ENCODE measurements around the gene XRN1. TPM values are rescaled to one million over a fixed set of nuclear protein-coding genes. Genes with fewer than 3 reads are reported as not detected.
A peak's percentile ranks its signal among the peaks of the same experiment; 100 is the strongest.

Gene XRN1
- polyA plus RNA-seq, 1 donor (not counting 4 experiments of a cell fraction or from before 2014, with no cell fraction given) = 14.4 TPM

- TF ChIP-seq CTCF (optimal IDR thresholded peaks at IDR 0.05 in 1 of 3, IDR thresholded peaks at IDR 0.05 in 1 of 3, conservative IDR thresholded peaks at IDR 0.05 in 1 of 3; ENCODE audit: extremely low read depth in 1 of 3, insufficient read depth in 2 of 3, low read length in 3 of 3) (no peak), EZH2 (IDR thresholded peaks at IDR 0.05; ENCODE audit: low read length) (no peak)
- H2AFZ ChIP-seq (ENCODE audit: control insufficient read depth, low read length) = peak overlapping the region; percentile 97
- H3K27ac ChIP-seq (ENCODE audit: control insufficient read depth, insufficient read depth, low read length) = peak overlapping the region; percentile 99
- H3K27me3 ChIP-seq (ENCODE audit: control insufficient read depth, extremely low read depth, insufficient read depth, low read length) = no peaks in the 10 kb centered on the region
- H3K9me3 ChIP-seq (ENCODE audit: control insufficient read depth, low read depth, low read length) = no peaks in the 10 kb centered on the region
- peaks cover 2 to 3% of the 10 kb centered on the region in 2 experiments for H3K36me3 ChIP-seq (ENCODE audit: control insufficient read depth in 2 of 2, extremely low read depth in 1 of 2, insufficient read depth in 2 of 2, low read length in 2 of 2)
- no peaks in the 10 kb centered on the region for H3K9me1 ChIP-seq (ENCODE audit: control insufficient read depth, extremely low read depth, insufficient read depth, low read length)
- peak overlapping the region; percentile 92 to 99 (median 96) for H3K4me3 ChIP-seq (ENCODE audit: control insufficient read depth in 2 of 3, extremely low read depth in 1 of 3, insufficient read depth in 2 of 3, low read depth in 1 of 3, low read length in 3 of 3)
- no peaks in the 10 kb centered on the region for H4K20me1 ChIP-seq (ENCODE audit: control insufficient read depth, extremely low read depth, insufficient read depth, low read length)
- dilution Hi-C loops (cut with MboI; ENCODE audit: extremely low pct_ligation_motif_present, low sequenced_read_pairs) = no loop called here
- H3K9ac ChIP-seq (ENCODE audit: control insufficient read depth, extremely low read depth, insufficient read depth, low read length) = peak overlapping the region; percentile 100
- H3K4me1 ChIP-seq (ENCODE audit: control insufficient read depth, extremely low read depth, insufficient read depth, low read length) = peaks cover 11% of the 10 kb centered on the region
- H3K4me2 ChIP-seq (ENCODE audit: control insufficient read depth, extremely low read depth, insufficient read depth, low read depth, low read length) = peak overlapping the region; percentile 96
- FAIRE-seq (no peak), DNase-seq (ENCODE audit: low read depth, low spot score) (no peak)
- peaks cover 45% of the 10 kb centered on the region for H3K79me2 ChIP-seq (ENCODE audit: control insufficient read depth, insufficient read depth, low read length)
Measured at GRCh38 chr3:142447301-142447851, 461 bp downstream of the XRN1 start.

DNA sequence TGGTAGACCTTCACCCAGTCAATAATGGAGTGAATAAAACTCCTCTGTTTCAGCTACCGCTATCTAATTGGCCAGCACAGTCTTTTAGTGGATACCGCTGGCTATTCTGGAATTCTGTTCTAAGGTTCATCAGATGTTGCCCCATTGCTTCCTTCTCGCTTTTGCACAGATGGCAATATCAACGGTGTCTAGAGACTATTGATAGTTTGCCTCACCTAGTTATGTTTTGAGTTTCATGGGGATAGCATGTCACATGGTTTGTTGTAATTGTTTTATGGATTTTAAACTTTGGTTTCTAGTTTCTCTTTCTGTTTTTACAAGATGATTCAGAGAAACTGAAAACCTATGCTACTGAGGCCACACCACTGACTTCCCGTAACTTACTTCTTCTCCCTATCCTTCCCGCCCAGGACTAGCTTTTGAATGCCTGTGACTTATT is 2.0 kb downstream of the XRN1 start:
- TF ChIP-seq CTCF (optimal IDR thresholded peaks at IDR 0.05 in 1 of 3, IDR thresholded peaks at IDR 0.05 in 1 of 3, conservative IDR thresholded peaks at IDR 0.05 in 1 of 3; ENCODE audit: extremely low read depth in 1 of 3, insufficient read depth in 2 of 3, low read length in 3 of 3) = no peak
- Histone ChIP-seq H2AFZ (ENCODE audit: control insufficient read depth, low read length) (peak overlapping the region; percentile 12), H3K27ac (ENCODE audit: control insufficient read depth, insufficient read depth, low read length) (no peak overlapping the region), H3K4me2 (ENCODE audit: control insufficient read depth, extremely low read depth, insufficient read depth, low read depth, low read length) (peak overlapping the region; percentile 96), H3K27me3 (ENCODE audit: control insufficient read depth, extremely low read depth, insufficient read depth, low read length) (no peaks in the 10 kb centered on the region), H3K4me1 (ENCODE audit: control insufficient read depth, extremely low read depth, insufficient read depth, low read length) (peaks cover 11% of the 10 kb centered on the region), H4K20me1 (ENCODE audit: control insufficient read depth, extremely low read depth, insufficient read depth, low read length) (no peaks in the 10 kb centered on the region), H3K36me3 (ENCODE audit: control insufficient read depth in 2 of 2, extremely low read depth in 1 of 2, insufficient read depth in 2 of 2, low read length in 2 of 2) (no peaks in the 10 kb centered on the region), H3K79me2 (ENCODE audit: control insufficient read depth, insufficient read depth, low read length) (peaks cover 45% of the 10 kb centered on the region), H3K4me3 (ENCODE audit: control insufficient read depth in 2 of 3, extremely low read depth in 1 of 3, insufficient read depth in 2 of 3, low read depth in 1 of 3, low read length in 3 of 3) (peak overlapping the region in 2 of 3 experiments; percentile 96 to 99), H3K9me1 (ENCODE audit: control insufficient read depth, extremely low read depth, insufficient read depth, low read length) (no peaks in the 10 kb centered on the region), H3K9ac (ENCODE audit: control insufficient read depth, extremely low read depth, insufficient read depth, low read length) (no peak overlapping the region), H3K9me3 (ENCODE audit: control insufficient read depth, low read depth, low read length) (no peaks in the 10 kb centered on the region)
- FAIRE-seq (no peak), DNase-seq (ENCODE audit: low read depth, low spot score) (no peak)
- dilution Hi-C loops (cut with MboI; ENCODE audit: extremely low pct_ligation_motif_present, low sequenced_read_pairs) = no loop called here

All from keratinocyte (primary cell).